Epithelial cell of proximal tubule (primary cell): ENCODE measurements around the gene APBA3. TPM values are rescaled to one million over a fixed set of nuclear protein-coding genes. Genes with fewer than 3 reads are reported as not detected.

Experiments
- DNase-seq: peaks from one replicate; pipeline ENCODE4 v3.0.0-alpha.2; 2011; ENCODE audit warnings: low read depth
- H3K4me3 ChIP-seq: 2 replicates; pipeline ENCODE4 v1.5.1; 2011; ENCODE audit warnings: low read depth, mild to moderate bottlenecking, low read length
- total RNA-seq: library from RNA; depleted of rRNA; stranded (reverse); fragments of >200 nt; gene quantifications from 2 replicates; pipeline ENCODE4 v1.2.3, GENCODE V29; 2015
- TF ChIP-seq, protein P1 (sequence below): conservative IDR thresholded peaks from 2 replicates; pipeline ENCODE4 v1.5.1; 2012; ENCODE audit warnings: low read depth, mild to moderate bottlenecking, low read length

Gene APBA3
- total RNA-seq, 1 donor from 2014 or later = 25.8 TPM

DNA sequence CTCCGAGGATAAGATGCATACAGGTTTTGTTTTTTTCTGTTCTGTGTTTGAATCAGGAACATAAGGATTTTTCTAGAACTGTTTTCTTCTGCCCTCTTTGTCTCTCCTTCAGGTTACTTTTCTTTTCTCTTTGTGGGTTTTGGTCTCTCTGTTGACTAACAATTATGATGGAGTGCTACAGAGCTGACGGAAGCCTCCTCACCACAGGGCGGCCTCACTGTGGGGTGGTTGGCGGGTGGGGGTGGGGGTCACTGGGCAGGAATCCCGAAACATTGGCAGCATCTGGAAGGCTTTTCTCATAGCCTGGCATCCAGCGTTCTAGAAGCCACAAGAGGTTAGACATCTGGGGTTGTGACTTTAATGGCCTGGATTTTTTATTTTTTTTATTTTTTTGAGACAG, 36.6 kb upstream of the APBA3 start:
- TF ChIP-seq, protein P1, sequence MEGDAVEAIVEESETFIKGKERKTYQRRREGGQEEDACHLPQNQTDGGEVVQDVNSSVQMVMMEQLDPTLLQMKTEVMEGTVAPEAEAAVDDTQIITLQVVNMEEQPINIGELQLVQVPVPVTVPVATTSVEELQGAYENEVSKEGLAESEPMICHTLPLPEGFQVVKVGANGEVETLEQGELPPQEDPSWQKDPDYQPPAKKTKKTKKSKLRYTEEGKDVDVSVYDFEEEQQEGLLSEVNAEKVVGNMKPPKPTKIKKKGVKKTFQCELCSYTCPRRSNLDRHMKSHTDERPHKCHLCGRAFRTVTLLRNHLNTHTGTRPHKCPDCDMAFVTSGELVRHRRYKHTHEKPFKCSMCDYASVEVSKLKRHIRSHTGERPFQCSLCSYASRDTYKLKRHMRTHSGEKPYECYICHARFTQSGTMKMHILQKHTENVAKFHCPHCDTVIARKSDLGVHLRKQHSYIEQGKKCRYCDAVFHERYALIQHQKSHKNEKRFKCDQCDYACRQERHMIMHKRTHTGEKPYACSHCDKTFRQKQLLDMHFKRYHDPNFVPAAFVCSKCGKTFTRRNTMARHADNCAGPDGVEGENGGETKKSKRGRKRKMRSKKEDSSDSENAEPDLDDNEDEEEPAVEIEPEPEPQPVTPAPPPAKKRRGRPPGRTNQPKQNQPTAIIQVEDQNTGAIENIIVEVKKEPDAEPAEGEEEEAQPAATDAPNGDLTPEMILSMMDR = no peak
- DNase-seq = no peak
- no peak overlapping the region for H3K4me3 ChIP-seq

DNA sequence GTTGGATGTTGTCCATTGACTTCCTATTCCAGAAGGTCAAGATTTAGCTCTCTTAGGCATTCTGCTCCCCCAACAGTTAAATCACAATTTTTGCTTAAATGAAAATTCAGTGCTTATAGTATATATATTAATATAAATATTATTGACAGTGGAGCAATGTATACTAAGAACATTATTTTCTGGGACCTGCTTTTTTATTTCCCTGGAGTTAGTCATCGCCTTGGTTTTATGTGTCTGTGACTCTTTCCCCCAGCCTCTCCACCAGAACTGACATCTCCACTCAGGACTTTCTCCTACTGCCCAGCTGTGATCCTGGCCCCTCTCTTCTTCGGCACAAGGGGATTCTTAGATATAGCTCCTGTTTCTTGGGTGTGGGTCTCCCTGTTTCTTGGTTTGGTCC, 34.9 kb upstream of the APBA3 start:
- DNase-seq = no peak
- TF ChIP-seq, protein P1 = no peak
- H3K4me3 ChIP-seq = no peak overlapping the region

DNA sequence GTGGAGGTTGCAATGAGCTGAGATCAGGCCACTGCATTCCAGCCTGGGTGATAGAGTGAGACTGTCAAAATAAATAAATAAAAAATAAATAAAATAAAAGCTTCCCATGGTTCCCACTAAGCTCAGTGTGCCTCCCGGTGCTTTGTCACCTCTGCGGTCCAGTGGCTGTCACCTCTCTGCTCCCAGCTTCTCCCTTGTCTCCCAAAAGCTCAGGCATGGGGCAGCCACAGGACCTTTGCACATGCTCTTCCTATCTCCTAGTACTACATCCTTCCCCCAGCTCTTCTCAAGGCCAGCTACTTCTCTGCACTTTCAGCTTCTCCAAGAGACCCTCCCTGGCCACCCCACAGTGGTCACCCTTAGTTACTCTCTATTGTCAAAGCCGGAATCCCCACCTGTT, 32.3 kb upstream of the APBA3 start:
- TF ChIP-seq, protein P1 = no peak
- no peak overlapping the region for H3K4me3 ChIP-seq
- no peak for DNase-seq

DNA sequence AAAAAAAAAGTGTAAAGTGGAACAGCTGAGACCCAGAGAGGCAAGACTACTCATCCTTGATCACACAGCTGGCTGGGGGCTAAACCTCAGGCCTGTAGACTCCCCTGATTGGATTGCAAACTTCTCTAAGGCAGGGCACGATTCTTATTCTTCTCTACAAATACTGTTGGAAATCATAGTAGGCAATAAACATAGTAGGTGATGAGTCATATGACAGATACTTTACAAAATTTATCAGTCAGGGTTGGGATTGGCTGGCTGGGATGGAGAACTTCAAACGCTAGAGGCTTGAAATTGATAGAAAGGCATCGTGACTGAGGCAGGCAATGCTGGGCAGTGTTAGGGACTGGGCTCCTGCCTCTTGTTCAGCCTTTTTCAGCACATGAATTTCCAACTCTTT, 30.6 kb upstream of the APBA3 start:
- TF ChIP-seq, protein P1 = no peak
- H3K4me3 ChIP-seq = no peak overlapping the region
- no peak for DNase-seq

DNA sequence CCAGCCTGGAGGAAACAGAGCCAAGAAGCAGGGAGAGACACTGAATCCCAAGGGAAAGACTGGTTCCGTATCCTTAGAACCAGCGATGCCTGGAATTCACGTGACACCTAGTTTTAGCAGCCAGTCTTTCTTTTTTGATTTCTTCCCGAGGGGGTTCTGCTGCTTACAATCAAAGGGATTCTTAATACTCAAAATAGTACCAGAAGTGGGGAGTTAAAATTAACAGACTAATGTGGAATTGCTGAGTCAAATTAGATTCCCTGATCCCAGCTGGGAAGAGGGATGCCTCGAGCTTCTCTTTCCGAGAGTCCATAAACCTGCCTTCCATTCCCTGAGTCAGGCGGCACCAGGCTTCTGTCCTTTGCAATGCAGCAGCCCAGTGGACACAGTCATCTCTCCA, 29.4 kb upstream of the APBA3 start:
- TF ChIP-seq, protein P1 = no peak
- no peak overlapping the region for H3K4me3 ChIP-seq
- no peak for DNase-seq

DNA sequence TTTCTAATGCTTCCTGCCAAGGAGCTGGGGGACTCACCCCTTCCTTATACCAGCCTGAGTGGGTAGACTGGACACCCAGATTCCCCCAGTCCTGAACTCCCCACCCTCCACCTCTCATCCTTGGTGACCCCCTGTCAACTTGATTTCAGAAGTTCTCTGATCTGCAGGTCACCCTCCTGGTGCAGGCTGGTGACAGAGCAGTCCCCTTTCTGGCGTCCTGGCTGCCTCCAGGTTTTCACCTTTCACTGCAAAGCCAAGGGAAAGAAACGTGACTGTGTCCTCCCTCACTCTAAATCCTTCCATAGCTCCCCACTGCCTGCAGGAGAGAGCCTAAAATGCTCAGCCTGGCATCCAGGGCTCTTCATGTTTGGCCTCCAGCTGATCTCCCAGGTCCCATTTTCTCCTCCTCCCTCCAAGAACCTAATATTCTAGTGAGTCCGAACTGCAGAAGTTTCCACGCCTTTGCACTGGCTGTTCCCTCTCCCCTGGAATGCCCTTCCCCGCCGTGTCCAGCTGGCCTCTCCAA, 28.8 kb upstream of the APBA3 start:
- no peak overlapping the region for H3K4me3 ChIP-seq
- no peak for DNase-seq
- TF ChIP-seq, protein P1 = no peak

DNA sequence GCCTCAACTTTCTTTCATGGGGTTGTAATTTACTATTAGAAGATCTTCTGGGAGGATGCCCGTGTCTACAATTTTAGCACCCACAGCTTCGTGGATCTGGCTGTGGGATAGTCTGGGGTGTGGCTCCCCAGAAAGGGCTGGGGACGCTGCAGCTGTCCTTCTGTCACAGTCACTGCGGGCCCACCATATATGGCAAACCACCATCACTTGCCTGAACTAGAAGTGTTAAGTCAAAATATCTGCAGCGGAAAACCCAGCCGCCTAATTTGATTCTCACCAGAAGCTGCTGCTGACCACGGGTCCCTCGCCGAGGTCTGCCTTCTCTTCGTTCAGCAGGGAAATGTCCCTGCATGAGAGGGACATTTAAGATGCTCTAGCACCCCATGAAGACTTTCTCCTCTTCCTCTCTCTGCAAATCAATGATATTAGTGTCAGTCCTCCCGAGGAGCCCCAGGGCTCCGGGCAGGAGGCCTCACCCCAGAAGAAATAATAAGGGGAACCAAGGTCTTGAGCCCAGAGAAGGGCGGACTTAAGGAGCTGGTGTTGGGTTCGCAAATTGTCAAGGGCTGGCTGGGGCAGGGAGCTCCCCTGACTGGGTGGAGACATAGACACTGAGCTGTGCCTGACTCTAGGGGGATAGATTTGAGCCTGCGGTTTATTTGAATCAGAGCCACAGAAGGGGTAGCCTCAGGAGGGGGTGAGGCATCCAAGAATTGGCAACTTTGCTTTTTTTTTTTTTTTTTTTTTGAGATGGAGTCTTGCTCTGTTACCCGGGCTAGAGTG, 27.7 kb upstream of the APBA3 start:
- no peak overlapping the region for H3K4me3 ChIP-seq
- TF ChIP-seq, protein P1 = no peak
- no peak for DNase-seq
